GM12865 (cell line): Measurements from ENCODE around the gene RUNX1.

ENCODE experiments used
- DNase-seq: peaks from one replicate; pipeline ENCODE4 v3.0.0; 2010; ENCODE audit warnings: low read depth
- H3K4me3 ChIP-seq: 2 replicates; pipeline ENCODE4 v1.5.1; 2011; ENCODE audit warnings: mild to moderate bottlenecking, low read depth, low read length, control low read depth
- CTCF ChIP-seq: IDR thresholded peaks from 2 replicates; pipeline ENCODE4 v1.5.1; 2011; ENCODE audit warnings: low read length, control low read depth, low read depth, inconsistent platforms; ENCODE audit not compliant: insufficient read depth; ENCODE audit errors: missing control alignments

Gene RUNX1

GRCh38 chr21:34836933-34837505 is 212.1 kb downstream of the RUNX1 start:
- no peak for DNase-seq
- no peak overlapping the region for H3K4me3 ChIP-seq

GRCh38 chr21:34836103-34836932 is 212.8 kb downstream of the RUNX1 start:
- H3K4me3 ChIP-seq: no peak overlapping the region
- TF ChIP-seq CTCF: no peak
- DNase-seq: no peak

More at GRCh38 chr21:34836933-34837505, 212.1 kb downstream of the RUNX1 start:
- TF ChIP-seq CTCF: no peak

- no peak overlapping the region for H3K4me3 ChIP-seq
Measured at GRCh38 chr21:34835526-34835925, 213.6 kb downstream of the RUNX1 start.

GRCh38 chr21:34834852-34835501 is 214.1 kb downstream of the RUNX1 start:
- no peak for DNase-seq
- no peak for TF ChIP-seq CTCF
- no peak overlapping the region for H3K4me3 ChIP-seq

More at GRCh38 chr21:34835526-34835925, 213.6 kb downstream of the RUNX1 start:
- no peak for DNase-seq
- TF ChIP-seq CTCF: no peak

GRCh38 chr21:34834290-34834689 is 214.8 kb downstream of the RUNX1 start:
- no peak overlapping the region for H3K4me3 ChIP-seq
- TF ChIP-seq CTCF: no peak
- no peak for DNase-seq

GRCh38 chr21:34833465-34833864 is 215.6 kb downstream of the RUNX1 start:
- no peak overlapping the region for H3K4me3 ChIP-seq
- no peak for TF ChIP-seq CTCF
- no peak for DNase-seq
